HG03439 (cell line): Measurements from ENCODE around the gene IRAK1.

ENCODE experiments used
- ATAC-seq: cut with Tn5 transposase; IDR thresholded peaks from one replicate; pipeline ENCODE4 v1.9.1; 2021; ENCODE audit warnings: mild to moderate bottlenecking, moderate library complexity; ENCODE audit not compliant: unreplicated experiment

The IRAK1 gene

DNA sequence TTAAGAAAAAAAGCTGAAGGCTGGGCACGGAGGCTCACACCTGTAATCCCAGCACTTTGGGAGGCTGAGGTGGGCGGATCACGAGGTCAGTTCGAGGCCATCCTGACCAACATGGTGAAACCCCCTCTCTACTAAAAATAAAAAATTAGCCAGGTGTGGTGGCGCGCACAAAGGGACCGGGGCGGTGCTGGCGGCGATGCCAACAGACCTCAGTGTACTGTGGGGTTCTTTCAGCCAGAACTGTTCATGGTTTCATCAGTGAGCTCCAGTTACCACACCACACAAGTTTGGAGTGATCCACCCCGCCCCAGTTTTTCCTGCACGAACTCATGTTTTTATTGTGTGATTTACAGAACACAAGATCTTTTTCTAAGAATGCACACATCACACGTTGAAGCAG is 21.2 kb upstream of the IRAK1 start:
- ATAC-seq, result no peak

DNA sequence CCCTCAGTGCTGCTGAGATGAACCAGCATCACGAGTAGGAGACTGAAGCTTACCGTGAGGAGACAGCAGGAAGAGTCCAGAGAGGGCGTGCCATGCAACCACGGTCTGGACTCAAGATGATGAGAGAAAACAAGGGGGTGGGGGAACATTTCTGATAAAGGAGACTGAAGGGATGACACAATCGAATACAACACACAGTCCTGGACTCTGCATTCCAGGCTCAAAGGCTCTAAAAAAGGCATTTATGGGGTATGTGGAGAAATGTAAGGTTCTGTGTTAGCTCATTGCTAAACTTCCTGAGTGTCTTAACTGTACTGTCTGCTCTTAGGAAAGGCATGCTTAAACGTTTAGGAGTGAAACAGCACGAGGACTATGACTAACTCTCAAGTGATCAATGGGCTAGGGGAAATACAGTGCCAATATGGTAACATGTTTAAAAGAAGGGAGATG is 20.6 kb upstream of the IRAK1 start:
- ATAC-seq, result no peak

DNA sequence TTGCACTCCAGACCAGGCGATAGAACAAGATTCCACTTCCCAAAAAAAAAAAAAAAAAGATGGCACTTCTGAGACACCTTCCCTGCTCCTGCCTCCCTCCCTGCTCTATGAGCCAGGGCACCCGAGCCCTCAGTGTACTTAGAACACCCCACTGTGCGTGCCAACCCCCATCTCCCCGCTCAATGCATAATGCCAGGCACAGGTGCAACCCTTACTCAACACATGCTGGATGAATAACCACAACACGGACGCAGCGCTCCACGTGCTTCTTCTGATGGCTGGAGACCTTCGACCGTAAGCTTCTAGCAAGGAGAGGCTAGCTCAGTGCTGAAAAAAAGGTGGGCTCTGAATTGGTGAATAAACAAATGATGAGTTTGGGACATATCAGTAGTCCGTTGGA is 19.9 kb upstream of the IRAK1 start:
- no peak for ATAC-seq

DNA sequence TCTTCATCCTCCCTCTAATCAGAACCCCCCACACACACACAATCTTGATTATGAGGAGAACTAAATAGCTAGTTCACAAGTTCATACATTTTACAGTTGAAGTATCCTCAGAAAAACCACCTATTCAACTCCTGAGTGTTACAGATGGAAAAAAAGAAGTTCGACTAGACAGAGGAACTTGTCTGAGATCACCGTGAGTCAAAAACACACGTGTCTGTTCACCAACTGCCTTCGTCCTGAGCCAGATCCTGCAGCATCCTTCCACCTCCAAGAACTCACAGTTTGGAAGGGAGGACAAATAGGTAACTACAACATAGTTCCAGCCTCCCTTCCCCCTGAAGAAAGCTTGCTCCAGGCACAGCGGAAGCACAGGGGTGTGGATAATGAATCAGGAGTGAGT is 19.0 kb upstream of the IRAK1 start:
- no peak for ATAC-seq

DNA sequence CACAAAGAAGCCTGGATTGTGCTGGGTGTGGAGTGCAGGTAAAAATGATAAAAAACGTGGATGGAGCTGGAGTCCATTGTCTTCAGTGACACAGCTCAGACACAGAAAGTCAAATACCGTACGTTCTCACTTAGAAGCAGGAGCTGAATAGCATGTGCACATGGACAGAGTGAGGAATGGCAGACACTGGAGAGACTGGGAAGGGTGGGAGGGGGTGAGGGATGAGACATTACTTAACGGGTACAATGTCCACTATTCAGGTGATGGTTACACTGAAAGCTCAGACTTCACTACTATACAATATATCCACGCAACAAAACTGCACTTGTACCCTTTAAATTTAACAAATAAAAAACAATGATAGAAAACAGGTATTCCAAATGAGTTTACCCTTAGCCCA is 18.1 kb upstream of the IRAK1 start:
- ATAC-seq, result no peak

DNA sequence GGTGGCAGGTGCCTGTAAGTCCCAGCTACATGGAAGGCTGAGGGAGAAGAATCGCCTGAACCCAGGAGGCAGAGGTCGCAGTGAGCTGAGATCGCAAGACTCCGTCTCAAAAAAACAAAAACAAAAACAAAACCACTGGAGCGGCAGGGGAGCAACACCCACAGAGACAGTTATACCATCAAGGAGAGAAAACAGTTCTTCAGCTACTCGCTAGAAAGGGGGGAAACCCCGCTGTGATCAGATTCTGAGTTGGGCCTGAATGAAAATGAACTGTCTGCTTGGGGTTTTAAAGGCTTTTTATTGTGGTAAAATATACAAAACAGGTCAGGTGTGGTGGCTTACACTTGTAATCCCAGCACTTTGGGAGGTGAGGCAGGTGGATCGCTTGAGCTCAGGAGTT is 16.8 kb upstream of the IRAK1 start:
- ATAC-seq, result no peak

DNA sequence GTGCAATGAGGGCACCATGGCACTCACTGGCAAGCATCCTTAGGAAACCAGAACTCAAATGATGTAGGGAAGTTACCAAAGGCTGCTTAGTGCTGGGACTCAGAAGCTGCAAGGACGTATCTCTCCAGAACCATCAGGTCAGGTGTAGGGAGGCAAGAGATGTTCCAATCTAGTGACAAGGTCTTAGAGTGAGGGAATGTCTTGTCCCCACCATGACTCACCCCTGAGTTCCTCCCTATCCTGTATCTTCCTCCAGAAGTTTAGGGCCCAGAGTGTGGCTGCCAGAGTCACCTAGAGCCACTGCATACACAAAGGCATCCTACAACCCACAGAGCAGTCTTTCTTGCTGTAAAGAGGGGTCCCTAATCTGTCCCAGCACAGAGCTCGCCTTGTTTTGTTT is 14.1 kb upstream of the IRAK1 start:
- no peak for ATAC-seq

DNA sequence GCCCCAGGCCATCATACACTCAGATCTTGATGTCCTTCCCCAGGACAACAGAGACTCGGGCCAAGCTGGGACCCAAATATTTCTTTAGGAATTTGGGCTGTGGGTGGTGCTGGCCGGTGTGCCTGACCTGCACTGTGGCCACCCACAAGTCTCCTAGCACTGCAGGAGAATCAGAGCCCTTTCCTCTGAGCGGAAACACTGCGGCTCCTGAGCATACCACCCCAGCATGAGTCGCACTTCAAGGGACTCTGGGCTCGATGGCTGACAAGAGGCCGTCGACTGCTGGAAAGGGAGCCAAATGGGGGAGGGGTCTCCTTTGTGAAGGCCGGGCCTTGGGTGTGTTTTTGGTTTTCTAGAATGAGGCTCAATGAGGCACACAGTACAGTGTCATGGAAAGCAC is 13.0 kb upstream of the IRAK1 start:
- ATAC-seq, result no peak

DNA sequence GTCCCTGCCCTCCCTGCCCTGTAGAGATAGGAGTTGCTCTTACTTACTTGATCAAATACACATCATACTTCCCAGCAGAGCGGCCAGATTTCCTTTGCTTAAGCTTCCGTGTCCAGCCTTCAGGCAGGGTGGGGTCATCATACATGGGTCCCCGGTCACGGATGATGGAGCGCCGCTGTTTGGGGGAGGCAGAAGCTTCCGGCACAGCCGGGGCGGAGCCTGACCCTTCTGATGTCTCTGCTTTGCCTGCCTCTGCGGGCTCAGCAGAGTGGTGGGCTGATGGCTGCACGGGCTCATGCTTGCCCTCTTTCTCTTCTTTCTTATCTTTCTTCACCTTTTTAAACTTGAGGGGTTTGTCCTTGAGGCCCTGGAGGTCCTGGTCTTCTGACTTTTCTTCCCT is 12.5 kb upstream of the IRAK1 start:
- ATAC-seq, result no peak

DNA sequence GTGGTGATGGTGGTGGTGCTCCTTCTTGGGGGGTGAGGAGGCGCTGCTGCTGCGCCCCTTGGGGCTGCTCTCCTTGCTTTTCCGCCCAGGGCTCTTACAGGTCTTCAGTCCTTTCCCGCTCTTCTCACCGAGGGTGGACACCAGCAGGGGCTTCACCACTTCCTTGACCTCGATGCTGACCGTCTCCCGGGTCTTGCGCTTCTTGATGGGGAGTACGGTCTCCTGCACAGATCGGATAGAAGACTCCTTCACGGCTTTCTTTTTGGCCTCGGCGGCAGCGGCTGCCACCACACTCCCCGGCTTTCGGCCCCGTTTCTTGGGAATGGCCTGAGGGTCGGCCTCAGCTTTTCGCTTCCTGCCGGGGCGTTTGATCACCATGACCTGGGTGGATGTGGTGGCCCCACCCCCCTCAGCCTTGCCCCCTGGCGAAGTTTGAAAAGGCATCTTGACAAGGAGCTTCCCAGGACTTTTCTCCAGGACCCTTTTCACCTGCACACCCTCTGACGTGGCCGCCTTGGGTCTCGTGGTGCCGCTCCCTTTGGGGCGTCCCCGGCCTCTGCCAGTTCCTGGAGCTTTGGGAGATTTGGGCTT is 11.1 kb upstream of the IRAK1 start:
- ATAC-seq, result no peak

DNA sequence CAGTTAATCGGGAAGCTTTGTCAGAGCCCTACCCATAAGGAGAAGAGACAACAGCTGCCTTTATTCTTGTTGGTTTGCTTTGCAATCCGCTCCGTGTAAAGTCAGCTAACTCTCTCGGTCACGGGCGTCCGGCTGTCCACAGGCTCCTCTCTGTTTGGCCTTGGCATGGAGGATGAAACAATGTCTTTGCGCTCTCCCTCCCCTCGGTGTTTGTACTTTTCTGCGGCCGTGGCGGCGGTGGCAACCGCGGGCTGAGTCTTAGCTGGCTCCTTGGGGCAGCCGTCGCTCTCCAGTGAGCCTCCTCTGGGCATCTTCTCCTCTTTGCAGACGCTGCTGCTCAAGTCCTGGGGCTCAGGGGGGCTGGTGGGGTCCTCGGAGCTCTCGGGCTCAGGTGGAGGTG is 10.6 kb upstream of the IRAK1 start:
- ATAC-seq, result no peak

DNA sequence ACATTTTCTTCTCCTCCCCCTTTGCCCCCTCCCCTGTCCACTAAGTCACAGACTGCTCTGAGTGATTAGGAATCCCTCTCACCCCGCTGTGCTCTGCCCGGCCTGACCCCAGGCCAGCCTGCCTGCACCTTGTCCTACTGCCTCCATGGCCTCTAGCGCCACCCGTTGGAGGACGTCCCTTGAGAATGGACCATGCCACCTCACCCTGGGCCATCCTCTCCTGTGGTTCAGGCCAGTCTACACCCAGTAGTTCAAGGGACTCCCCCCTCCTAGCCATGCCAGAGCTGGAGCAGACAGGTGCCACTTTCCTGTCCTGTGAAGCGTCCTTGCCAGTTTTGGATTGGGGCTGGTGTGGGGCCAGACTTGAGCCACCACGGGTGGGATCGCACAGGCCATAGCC is 9.7 kb upstream of the IRAK1 start:
- no peak for ATAC-seq

DNA sequence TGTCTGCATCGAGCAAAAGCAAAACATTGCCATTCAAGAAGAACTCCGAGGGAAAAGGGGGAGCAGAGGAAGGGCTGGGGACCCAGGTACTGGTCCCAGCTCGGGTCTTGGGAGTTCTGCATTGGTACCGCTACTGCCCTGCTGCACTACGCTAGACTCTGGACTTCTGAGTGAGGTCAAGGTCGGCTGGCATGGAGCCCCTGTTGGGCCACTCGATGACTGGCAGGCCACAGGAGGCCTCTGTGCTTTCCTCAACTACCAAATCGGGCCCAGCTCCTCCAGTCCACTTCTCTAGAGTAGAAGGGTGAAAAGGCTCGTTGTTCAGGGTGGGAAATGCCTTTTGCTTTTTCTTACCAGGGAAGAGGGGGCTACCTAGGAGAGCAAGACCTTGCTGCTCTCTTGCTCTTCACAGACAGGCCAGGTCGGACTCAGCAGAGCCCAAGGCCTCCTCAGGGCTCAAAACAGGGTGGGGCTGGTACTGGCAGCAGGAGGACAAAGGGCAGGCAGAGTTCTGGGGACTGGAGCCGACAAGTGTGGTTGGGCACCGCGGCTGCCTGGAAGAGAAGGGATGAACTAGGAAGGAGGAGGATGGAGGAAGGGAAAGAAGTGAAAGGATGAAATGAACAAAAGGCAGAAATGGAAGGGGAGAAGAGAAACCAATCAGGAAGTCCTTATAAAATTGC is 8.9 kb upstream of the IRAK1 start:
- ATAC-seq, result no peak

DNA sequence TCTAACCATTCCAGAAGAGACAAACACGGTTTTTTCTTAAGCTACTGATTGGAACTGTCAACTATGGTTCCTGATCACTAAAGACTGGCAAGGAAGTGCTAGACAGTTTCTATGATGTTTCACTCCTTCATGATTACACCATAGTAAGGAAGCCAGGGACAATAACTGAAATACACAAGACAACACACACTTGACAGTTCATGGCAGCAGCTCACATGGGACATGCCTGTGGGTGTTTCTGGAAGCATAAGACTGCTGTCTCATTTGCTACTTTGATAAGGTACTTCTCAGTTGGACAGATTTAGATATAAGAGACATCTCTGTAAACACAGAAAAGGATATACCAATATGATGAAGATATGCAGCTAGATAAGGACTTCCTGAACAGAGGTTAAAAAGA is 8.3 kb upstream of the IRAK1 start:
- ATAC-seq, result no peak

DNA sequence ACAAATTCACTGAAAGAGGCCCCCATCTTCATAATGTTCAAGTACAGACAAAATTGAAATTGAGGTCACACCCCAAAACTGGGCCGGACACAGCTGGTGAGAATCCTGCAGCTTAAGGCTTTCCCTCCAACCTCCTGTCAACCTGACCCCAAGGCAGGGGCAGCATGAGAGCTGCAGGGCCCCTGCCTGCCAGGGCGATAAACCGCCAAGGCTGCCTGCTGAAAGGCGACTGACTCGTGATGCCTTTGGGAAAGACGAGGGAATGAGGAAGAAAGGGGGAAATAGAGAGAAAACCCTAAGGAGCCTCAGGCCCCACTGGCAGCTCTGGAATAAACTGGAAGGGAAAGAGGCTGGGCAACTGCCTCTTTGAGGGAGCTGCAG is 7.3 kb upstream of the IRAK1 start:
- ATAC-seq, result no peak

DNA sequence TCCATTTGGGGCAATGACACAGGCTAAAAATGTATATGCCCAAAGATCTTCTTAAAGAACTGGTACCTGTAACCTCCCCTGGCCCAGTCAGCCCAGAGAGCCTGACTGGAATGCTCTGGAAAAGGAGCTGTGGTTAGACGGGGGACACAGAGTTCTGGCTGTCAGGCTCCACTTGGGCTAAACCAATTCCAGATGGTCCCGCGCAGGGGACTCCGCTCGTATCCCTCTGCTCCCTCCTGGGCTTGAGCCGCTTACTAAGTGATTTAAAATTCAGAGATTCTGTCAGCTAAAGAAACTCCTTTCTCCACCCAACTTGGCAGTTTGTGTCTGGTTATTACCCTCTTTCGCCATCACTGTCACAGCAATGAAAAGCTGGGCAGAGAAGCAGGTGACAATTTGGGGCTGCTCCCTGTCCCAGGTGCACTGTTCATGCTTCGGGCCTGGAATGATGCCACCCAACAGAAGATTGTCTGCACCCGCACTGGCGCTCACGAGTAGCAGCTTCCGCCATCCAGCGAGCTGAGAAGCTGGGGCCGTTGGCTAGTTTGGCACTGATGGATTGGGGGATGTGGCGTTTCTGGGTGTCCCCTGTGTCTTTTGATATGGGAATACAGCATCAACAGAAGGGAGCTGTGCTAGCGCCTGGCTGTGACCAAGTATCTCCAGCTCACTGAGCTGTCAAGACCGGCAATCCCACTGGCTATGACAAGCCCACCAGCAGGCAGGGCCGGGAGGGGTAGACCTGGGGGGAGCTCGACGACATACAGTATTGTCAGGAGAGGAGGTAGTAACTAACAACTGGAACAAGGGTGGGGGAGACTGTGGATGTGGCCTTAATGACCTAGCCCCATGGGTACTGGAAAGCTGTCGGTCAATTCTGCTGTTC is 6.7 kb upstream of the IRAK1 start:
- no peak for ATAC-seq

DNA sequence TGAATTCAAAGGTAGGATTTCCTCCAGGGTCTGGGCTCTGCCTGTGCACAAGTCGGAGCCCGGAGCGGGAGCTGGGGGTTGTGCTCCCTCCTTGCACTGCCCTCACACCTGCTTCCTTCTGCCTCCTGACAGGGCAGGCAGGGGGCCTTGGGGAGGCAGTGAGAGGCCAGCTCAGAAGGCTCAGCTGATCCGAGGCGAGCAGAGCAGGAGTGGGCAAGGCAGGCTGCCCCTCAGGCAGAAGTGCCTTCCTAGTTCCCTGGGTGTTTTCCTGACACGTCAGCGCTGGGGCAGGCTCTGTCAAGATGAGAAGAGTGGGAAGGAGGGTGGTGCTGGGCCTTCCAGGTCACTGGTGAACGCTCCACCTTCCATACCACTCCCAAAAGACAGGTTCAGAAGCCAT is 5.5 kb upstream of the IRAK1 start:
- no peak for ATAC-seq

DNA sequence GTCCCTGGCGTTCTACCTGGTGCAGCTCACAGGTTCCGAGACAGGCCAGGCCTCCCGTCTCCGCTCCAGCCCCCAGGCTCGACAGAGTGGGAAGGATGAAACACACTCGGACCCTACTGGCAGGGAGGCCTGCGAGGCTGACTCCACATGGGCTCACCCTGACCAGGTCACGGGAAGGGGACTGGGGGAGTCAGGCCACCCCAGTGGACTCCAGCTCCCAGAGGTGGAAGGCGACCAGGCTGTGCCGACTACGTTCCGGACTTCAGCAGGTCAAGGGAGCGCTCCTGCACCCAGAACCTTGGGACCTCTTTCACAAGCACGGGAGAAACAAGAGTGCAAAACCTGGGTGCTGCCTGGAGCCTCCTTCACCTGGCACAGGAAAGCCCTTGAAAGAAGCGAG is 4.6 kb upstream of the IRAK1 start:
- no peak for ATAC-seq

DNA sequence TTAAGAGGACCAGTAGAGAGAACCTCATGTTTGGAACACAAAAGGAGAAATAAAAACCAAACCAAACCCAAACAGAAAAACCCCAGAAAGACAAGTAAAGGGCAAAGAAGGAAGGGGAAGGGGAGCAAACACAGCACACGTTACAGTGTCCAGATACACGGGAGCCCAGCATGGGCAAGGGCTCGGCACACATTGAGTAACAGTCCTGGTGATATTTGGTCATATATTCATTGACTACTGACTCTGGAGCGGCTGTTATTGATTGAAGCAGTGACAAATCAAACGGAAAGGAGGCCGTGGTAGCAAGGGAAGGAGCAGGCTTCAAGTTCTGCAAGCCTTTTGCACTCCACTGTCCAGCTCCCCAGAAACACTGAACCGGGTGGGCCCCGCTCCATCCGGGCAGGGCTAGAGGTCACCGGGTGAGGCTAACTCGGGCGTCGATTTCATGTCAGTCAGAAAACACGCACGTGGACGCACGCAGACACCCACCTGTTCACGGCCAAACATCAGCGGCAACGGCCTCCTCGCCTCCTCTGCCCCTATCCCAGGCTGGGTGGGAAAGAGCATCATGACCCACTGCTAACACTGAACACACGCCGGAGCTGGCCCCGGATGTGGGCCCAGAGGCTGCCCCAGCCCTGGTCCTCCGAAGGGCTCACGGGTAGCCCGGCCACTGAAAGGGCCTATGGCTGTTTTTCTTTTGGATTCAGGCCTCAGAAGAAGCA is 3.7 kb upstream of the IRAK1 start:
- ATAC-seq, result no peak

DNA sequence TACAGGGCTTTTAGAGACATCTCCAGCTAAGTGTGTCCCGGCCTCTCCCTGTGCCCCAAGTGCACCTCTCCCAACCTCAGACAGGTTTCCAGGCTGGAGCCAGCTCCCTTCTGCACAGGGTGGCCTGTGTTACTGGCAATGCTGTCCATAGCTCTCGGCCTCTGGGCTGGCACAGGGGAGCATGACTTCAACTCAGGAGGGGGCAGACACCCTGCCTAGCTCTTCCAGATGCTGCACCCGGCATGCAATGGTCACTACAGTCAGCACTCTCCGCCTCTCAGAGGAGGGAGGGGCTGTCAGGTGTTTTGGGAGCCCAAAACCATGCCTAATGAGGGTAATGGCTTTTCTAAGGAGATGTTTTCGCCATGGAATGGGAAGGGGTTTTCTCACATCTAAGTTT is 2.4 kb upstream of the IRAK1 start:
- no peak for ATAC-seq

DNA sequence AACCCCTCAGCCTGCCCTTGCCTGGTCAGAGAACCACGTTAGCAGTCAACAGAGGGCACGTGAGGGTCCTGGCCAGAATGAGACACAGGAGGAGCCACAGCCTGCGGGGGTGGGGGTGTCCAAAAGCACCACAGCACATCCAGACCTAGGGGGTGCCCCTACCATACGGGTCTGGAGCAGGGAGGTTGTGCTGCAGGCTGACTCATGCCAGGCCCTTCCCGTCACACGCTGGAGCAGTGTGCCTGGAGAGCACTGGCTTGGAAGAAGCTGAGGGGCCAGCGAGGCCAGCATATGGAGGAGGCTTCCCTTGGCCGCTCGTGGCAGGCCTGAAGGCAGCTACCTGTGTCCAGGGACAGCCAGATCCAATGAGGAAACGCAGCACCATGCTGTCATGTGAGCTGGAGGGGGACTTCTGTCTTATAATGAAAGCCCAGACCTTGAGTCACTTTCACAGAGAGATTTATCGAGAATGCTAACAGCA is 1.5 kb upstream of the IRAK1 start:
- no peak for ATAC-seq
